Activated naive CD8-positive, alpha-beta T cell treated with anti-CD3 and anti-CD28 coated beads for 36 hours (primary cell): Measurements from ENCODE around the gene TRIM3. TPM values are rescaled to one million over a fixed set of nuclear protein-coding genes. Genes with fewer than 3 reads are reported as not detected.

Experiments used
- DNase-seq: peaks from one replicate; pipeline ENCODE4 v3.0.0; 2021
- H3K27ac Mint-ChIP-seq: one replicate; pipeline ENCODE4 v1.8.0; 2022; ENCODE audit warnings: mild to moderate bottlenecking, moderate library complexity, mixed read lengths
- H3K27me3 Mint-ChIP-seq: one replicate; pipeline ENCODE4 v1.8.0; 2022; ENCODE audit warnings: mild to moderate bottlenecking, mixed read lengths
- H3K36me3 Mint-ChIP-seq: one replicate; pipeline ENCODE4 v1.8.0; 2021; ENCODE audit warnings: mild to moderate bottlenecking, mixed read lengths
- H3K4me1 Mint-ChIP-seq: one replicate; pipeline ENCODE4 v1.8.0; 2021; ENCODE audit warnings: mixed read lengths
- H3K4me3 Mint-ChIP-seq: one replicate; pipeline ENCODE4 v1.8.0; 2022; ENCODE audit warnings: mild to moderate bottlenecking, moderate library complexity, mixed read lengths
- H3K9me3 Mint-ChIP-seq: one replicate; pipeline ENCODE4 v1.8.0; 2022; ENCODE audit warnings: mixed read lengths
- total RNA-seq, 2 experiments: library from RNA; stranded (reverse); gene quantifications; one replicate each; pipeline ENCODE4 v1.2.3, GENCODE V29; 2021

TRIM3 gene
- total RNA-seq, 2 experiments from 2014 or later, result 3.4 to 3.6 TPM

GRCh38 chr11:6433998-6434660 lies 39.6 kb downstream of the TRIM3 start:
- no peaks in the 10 kb centered on the region for H3K27me3 Mint-ChIP-seq

DNA sequence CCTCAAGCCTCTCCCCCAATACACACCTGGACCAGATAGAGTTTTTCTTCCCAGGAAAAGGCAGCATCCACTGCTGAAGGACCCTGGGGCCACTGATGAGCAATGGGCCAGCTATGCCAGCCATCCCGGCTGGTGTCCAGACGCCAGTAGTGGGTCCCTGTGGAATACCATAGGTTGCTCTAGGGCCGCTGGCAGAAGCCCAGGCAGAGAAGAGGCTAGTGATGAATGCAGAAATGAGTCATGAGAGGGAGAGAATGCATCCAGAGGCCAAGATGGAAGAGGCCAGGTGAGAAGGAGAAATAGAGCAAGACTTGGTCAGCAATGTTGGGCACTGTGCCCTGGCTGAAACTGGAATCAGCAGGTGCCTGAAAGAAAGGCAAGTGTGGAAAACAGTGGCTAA lies 41.9 kb downstream of the TRIM3 start:
- H3K36me3 Mint-ChIP-seq, result no peaks in the 10 kb centered on the region
- no peak overlapping the region for H3K27ac Mint-ChIP-seq
- H3K4me3 Mint-ChIP-seq, result no peak overlapping the region
- no peaks in the 10 kb centered on the region for H3K4me1 Mint-ChIP-seq
- no peaks in the 10 kb centered on the region for H3K9me3 Mint-ChIP-seq
- no peak for DNase-seq
- H3K27me3 Mint-ChIP-seq, result no peaks in the 10 kb centered on the region

More at GRCh38 chr11:6433998-6434660, 39.6 kb downstream of the TRIM3 start:
- Mint-ChIP-seq H3K4me3 (no peak overlapping the region), H3K4me1 (no peaks in the 10 kb centered on the region), H3K36me3 (no peaks in the 10 kb centered on the region), H3K27ac (no peak overlapping the region), H3K9me3 (no peaks in the 10 kb centered on the region)
- DNase-seq, result no peak

- H3K27ac Mint-ChIP-seq, result no peak overlapping the region
- peaks cover 6% of the 10 kb centered on the region for H3K27me3 Mint-ChIP-seq
- H3K4me3 Mint-ChIP-seq, result no peak overlapping the region
- DNase-seq, result no peak
- no peaks in the 10 kb centered on the region for H3K9me3 Mint-ChIP-seq
- H3K4me1 Mint-ChIP-seq, result no peaks in the 10 kb centered on the region
- no peaks in the 10 kb centered on the region for H3K36me3 Mint-ChIP-seq
Observed at GRCh38 chr11:6427516-6427915, 46.2 kb downstream of the TRIM3 start.

- H3K9me3 Mint-ChIP-seq, result no peaks in the 10 kb centered on the region
- DNase-seq, result no peak
- peaks cover 11% of the 10 kb centered on the region for H3K27me3 Mint-ChIP-seq
- no peaks in the 10 kb centered on the region for H3K36me3 Mint-ChIP-seq
- no peak overlapping the region for H3K27ac Mint-ChIP-seq
- H3K4me1 Mint-ChIP-seq, result peaks cover 5% of the 10 kb centered on the region
- H3K4me3 Mint-ChIP-seq, result no peak overlapping the region
Observed at GRCh38 chr11:6420677-6421076, 53.1 kb downstream of the TRIM3 start.

GRCh38 chr11:6419009-6419631 lies 54.6 kb downstream of the TRIM3 start, which contains the start of gene APBB1:
Gene APBB1 (minus strand): TSS chr11:6419094. CDS start chr11:6411347, 7,747 bp downstream.
- Mint-ChIP-seq H3K4me3 (peak within 1 kb of the TSS; percentile 76), H3K27ac (peak within 1 kb of the TSS; percentile 36), H3K9me3 (no peaks in the 10 kb centered on the region), H3K4me1 (peaks cover 5% of the 10 kb centered on the region), H3K27me3 (peaks cover 11% of the 10 kb centered on the region), H3K36me3 (no peaks in the 10 kb centered on the region)
- DNase-seq, result peak; percentile 79

DNA sequence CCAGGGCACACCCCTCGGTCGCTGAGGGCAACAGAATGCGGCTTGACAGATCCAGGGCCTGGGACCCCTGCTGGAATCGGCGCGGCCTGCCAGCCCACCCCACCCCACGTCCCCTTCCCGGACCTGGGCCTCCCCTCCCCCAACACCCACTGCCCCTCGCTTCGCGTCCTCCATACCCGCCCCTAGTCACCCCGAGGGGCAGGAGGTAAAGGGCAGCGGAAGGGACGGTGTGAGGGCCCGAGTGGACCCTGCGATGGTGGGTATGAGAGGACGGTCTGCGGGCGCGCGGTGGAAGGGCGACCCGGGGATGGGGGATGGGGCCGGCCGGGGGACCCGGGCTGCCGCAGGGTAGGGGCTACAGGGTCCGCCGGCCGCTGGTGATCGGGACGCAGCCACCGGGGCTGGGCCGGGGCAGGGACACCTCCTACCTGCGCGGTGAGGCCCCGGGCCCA lies 55.2 kb downstream of the TRIM3 start:
- H3K27ac Mint-ChIP-seq, result no peak overlapping the region
- no peaks in the 10 kb centered on the region for H3K36me3 Mint-ChIP-seq
- H3K27me3 Mint-ChIP-seq, result peaks cover 8% of the 10 kb centered on the region
- no peak overlapping the region for H3K4me3 Mint-ChIP-seq
- no peaks in the 10 kb centered on the region for H3K9me3 Mint-ChIP-seq
- no peak for DNase-seq
- peaks cover 5% of the 10 kb centered on the region for H3K4me1 Mint-ChIP-seq

GRCh38 chr11:6417907-6418556 lies 55.7 kb downstream of the TRIM3 start:
- no peaks in the 10 kb centered on the region for H3K9me3 Mint-ChIP-seq
- DNase-seq, result no peak
- peaks cover 9% of the 10 kb centered on the region for H3K4me1 Mint-ChIP-seq
- H3K27ac Mint-ChIP-seq, result no peak overlapping the region
- H3K36me3 Mint-ChIP-seq, result no peaks in the 10 kb centered on the region
- peaks cover 5% of the 10 kb centered on the region for H3K27me3 Mint-ChIP-seq
- H3K4me3 Mint-ChIP-seq, result no peak overlapping the region

- no peak for DNase-seq
- Mint-ChIP-seq H3K4me1 (peaks cover 26% of the 10 kb centered on the region), H3K27me3 (peaks cover 1% of the 10 kb centered on the region), H3K36me3 (no peaks in the 10 kb centered on the region), H3K27ac (no peak overlapping the region), H3K9me3 (no peaks in the 10 kb centered on the region), H3K4me3 (no peak overlapping the region)
Observed at GRCh38 chr11:6415797-6416196, 57.9 kb downstream of the TRIM3 start.

DNA sequence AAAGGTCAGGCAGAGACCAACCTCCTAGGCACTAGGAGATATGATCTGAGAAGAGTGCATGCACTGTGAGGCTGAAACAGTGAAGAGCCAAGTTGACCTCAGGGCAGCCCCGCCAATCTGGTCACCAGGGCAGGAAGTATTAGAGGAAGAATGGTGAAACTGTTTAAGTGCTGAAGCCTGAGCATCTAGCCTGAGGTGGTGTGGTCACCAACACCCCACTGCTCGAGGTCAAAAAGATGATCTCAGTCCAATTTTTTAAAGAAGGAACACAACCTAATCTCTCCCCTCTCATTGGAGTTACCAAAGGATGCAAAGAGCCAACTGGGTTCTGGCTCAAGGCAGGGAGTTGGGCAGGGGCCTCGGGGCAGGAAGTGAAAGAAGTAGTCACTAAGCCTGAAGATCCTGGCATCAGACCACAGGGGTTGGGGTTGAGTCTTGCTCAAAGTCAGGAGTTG lies 58.8 kb downstream of the TRIM3 start:
- Mint-ChIP-seq H3K27me3 (no peaks in the 10 kb centered on the region), H3K27ac (no peak overlapping the region), H3K36me3 (no peaks in the 10 kb centered on the region), H3K9me3 (no peaks in the 10 kb centered on the region), H3K4me1 (peaks cover 28% of the 10 kb centered on the region), H3K4me3 (no peak overlapping the region)
- peak; percentile 30 for DNase-seq

DNA sequence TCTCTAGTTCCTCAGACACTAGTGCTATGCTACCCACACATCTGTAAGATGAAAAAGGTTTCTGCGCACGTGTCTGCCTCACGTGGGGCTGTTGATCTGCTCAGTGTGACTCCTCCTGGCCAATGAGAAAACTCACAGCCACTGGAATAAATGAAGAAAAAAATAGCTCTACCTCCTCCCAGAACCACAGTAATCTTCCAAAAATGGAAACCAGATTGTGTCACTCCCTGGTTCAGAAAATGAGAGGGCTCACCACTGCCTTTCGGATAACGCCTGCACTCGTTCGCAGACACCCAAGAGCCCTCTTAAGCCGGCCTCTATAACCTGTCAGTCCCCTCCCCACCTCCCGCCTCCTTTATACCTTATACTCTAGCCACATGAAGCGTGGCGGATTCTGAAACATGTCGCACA lies 59.9 kb downstream of the TRIM3 start:
- Mint-ChIP-seq H3K27ac (no peak overlapping the region), H3K4me1 (peaks cover 23% of the 10 kb centered on the region), H3K4me3 (no peak overlapping the region), H3K9me3 (no peaks in the 10 kb centered on the region), H3K36me3 (no peaks in the 10 kb centered on the region), H3K27me3 (no peaks in the 10 kb centered on the region)
- DNase-seq, result peak; percentile 72

GRCh38 chr11:6411594-6412031 lies 62.1 kb downstream of the TRIM3 start:
- Mint-ChIP-seq H3K36me3 (no peaks in the 10 kb centered on the region), H3K27ac (no peak overlapping the region), H3K9me3 (no peaks in the 10 kb centered on the region), H3K4me3 (no peak overlapping the region), H3K4me1 (peaks cover 37% of the 10 kb centered on the region), H3K27me3 (no peaks in the 10 kb centered on the region)
- DNase-seq, result no peak

DNA sequence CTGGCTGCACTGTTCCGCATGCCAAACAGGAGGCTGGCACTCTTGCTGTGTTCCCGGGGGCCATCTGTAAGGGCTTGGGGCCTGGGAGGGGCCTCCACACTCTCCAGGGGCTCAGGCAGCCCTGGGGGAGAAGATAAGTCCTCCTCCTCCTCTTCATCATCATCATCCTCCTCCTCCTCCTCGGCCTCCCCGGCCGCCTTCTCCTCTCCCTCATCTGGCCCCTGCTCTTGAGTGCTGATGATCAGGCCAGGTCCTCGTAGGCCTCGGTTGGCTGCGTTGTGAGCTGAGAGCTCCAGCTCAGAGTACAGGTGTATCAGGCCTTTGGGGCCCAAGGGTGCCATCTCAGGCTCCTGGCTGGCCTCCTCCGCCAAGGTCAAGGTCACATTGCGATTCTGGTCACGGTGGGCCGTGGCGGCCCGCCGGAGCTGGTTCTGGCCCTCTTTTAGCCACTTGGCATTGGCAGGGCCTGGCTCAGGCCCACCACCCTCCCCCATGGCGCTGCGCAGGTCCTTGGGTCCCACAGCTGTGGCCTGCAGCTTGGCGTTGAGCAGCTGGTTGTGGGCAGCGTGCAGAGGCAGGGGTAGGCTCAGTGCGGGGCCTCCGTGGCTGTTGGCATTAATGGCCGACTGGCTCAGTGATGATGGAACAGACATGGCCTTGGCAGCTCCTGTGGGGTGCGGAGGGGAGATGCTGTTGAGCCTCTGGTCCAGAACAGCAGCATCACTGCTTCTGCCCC lies 62.9 kb downstream of the TRIM3 start:
- Mint-ChIP-seq H3K27me3 (no peaks in the 10 kb centered on the region), H3K36me3 (no peaks in the 10 kb centered on the region), H3K4me3 (no peak overlapping the region), H3K4me1 (peaks cover 44% of the 10 kb centered on the region), H3K27ac (no peak overlapping the region), H3K9me3 (no peaks in the 10 kb centered on the region)
- no peak for DNase-seq

- Mint-ChIP-seq H3K36me3 (peaks cover 3% of the 10 kb centered on the region), H3K4me1 (peaks cover 62% of the 10 kb centered on the region), H3K27ac (peak overlapping the region; percentile 65), H3K9me3 (no peaks in the 10 kb centered on the region), H3K27me3 (peaks cover 4% of the 10 kb centered on the region), H3K4me3 (no peak overlapping the region)
- no peak for DNase-seq
Observed at GRCh38 chr11:6406370-6406769, 67.4 kb downstream of the TRIM3 start.

- Mint-ChIP-seq H3K9me3 (no peaks in the 10 kb centered on the region), H3K27ac (no peak overlapping the region), H3K4me1 (peaks cover 66% of the 10 kb centered on the region)
Observed at GRCh38 chr11:6405846-6406245, 67.9 kb downstream of the TRIM3 start.

More at GRCh38 chr11:6405846-6406245, 67.9 kb downstream of the TRIM3 start:
- no peak for DNase-seq
- peaks cover 4% of the 10 kb centered on the region for H3K27me3 Mint-ChIP-seq
- no peak overlapping the region for H3K4me3 Mint-ChIP-seq
- peaks cover 5% of the 10 kb centered on the region for H3K36me3 Mint-ChIP-seq
